ENCODE data around the gene DDX41.
"Not testable (repeated sequence)": the region's sequence is repeated elsewhere in the genome, so short reads cannot be mapped to it uniquely, and the experiment has no call there.

DDX41 gene

GRCh38 chr5:177490311-177490991 is 26.3 kb downstream of the DDX41 start:
- intact Hi-C loops (cut with DNase I; ENCODE audit: low total_unique reads), result no loop called here
- H3K27me3 ChIP-seq, result no peaks in the 10 kb centered on the region
- peak overlapping the region; percentile 92 to 100 for H3K27ac ChIP-seq

GRCh38 chr5:177489119-177489716 is 27.5 kb downstream of the DDX41 start:
- no peak for DNase-seq
- intact Hi-C loops (cut with DNase I; ENCODE audit: low total_unique reads), result no loop called here

More at GRCh38 chr5:177490311-177490991, 26.3 kb downstream of the DDX41 start:
- no peak overlapping the region for H3K4me3 ChIP-seq
- TF ChIP-seq, protein P1, sequence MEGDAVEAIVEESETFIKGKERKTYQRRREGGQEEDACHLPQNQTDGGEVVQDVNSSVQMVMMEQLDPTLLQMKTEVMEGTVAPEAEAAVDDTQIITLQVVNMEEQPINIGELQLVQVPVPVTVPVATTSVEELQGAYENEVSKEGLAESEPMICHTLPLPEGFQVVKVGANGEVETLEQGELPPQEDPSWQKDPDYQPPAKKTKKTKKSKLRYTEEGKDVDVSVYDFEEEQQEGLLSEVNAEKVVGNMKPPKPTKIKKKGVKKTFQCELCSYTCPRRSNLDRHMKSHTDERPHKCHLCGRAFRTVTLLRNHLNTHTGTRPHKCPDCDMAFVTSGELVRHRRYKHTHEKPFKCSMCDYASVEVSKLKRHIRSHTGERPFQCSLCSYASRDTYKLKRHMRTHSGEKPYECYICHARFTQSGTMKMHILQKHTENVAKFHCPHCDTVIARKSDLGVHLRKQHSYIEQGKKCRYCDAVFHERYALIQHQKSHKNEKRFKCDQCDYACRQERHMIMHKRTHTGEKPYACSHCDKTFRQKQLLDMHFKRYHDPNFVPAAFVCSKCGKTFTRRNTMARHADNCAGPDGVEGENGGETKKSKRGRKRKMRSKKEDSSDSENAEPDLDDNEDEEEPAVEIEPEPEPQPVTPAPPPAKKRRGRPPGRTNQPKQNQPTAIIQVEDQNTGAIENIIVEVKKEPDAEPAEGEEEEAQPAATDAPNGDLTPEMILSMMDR (IDR thresholded peaks at IDR 0.05), result no peak
- no peak for DNase-seq
- peaks cover 61 to 72% (median 63%) of the 10 kb centered on the region in 3 donors for H3K36me3 ChIP-seq
- H3K9me3 ChIP-seq, result no peaks in the 10 kb centered on the region
- H3K4me1 ChIP-seq, result peaks cover 7 to 66% (median 62%) of the 10 kb centered on the region in 4 donors

DNA sequence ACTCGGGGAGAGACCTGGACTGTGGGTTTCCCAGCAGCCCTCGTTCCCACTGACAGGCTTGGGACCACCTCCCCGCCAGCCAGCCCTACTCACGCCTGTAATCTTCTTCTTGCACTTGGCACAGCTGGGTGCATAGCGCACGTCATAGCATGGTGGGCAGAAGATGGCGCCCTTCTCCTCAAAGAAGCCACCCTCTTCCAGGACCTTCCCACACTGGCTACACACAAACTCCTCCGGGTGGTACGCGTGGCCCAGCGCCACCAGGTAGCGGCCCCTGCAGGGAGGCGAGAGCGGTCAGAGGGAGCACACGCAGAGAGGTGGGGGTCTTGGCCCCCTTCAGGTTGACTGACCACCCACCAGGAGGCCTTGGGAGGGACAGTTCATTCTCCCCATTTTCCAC is 28.8 kb downstream of the DDX41 start:
- TF ChIP-seq, protein P1 (IDR thresholded peaks at IDR 0.05), result no peak
- no peak for DNase-seq
- peak overlapping the region; percentile 41 to 100 for H3K27ac ChIP-seq
- H3K9me3 ChIP-seq, result no peaks in the 10 kb centered on the region
- H3K4me3 ChIP-seq, result no peak overlapping the region
- H3K27me3 ChIP-seq, result no peaks in the 10 kb centered on the region
- peaks cover 71 to 97% (median 84%) of the 10 kb centered on the region in 3 donors for H3K36me3 ChIP-seq
- intact Hi-C loops (cut with DNase I; ENCODE audit: low total_unique reads), result no loop called here
- peaks cover 0 to 65% (median 50%) of the 10 kb centered on the region in 4 donors for H3K4me1 ChIP-seq

More at GRCh38 chr5:177489119-177489716, 27.5 kb downstream of the DDX41 start:
- H3K4me3 ChIP-seq, result no peak overlapping the region
- TF ChIP-seq, protein P1 (IDR thresholded peaks at IDR 0.05), result no peak
- peaks cover 7 to 66% (median 57%) of the 10 kb centered on the region in 4 donors for H3K4me1 ChIP-seq
- peak overlapping the region; percentile 92 to 100 for H3K27ac ChIP-seq
- H3K27me3 ChIP-seq, result no peaks in the 10 kb centered on the region
- peaks cover 66 to 84% (median 71%) of the 10 kb centered on the region in 3 donors for H3K36me3 ChIP-seq
- H3K9me3 ChIP-seq, result no peaks in the 10 kb centered on the region

DNA sequence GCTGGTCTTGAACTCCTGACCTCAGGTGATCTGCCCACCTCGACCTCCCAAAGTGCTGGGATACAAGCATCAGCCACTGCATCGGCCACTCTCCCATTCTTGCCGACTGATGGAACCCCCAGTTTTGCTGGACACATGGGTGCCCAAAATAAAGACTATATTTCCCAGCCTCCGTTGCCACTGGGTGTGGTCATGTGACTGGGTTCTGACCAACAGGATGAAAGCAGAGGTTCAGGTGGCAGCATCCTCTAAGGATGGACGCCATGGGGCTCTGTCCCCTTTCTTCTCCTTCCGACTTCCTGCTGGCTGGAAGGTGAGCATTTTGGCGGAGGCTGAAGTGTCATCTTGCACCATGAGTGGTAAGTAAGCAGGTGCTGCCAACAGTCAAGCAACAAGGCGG is 29.6 kb downstream of the DDX41 start:
- DNase-seq, result no peak
- peaks cover 72 to 99% (median 81%) of the 10 kb centered on the region in 3 donors for H3K36me3 ChIP-seq
- H3K4me1 ChIP-seq, result peaks cover 0 to 64% (median 43%) of the 10 kb centered on the region in 4 donors

DNA sequence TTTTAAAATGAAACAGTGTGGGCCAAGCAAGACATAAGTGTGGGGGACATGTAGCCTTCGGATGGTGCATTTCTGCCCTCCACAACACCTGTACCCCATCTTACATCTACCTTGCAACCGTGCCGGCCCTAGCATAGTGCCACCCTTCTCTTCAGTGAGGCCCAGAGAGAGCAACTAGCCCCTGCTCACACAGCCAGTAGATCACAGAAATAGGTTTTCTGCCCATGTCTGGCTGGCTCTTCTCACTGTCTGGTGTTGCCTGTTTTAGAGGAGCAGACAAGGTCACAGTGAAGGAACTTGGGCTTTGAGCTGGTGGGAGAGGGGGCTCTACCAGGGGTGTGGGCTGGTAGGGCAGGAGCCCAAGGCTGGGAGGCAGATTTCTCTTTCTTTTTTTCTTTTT is 30.5 kb downstream of the DDX41 start:
- peaks cover 72 to 98% (median 81%) of the 10 kb centered on the region in 3 donors for H3K36me3 ChIP-seq
- peaks cover 0 to 64% (median 43%) of the 10 kb centered on the region in 4 donors for H3K4me1 ChIP-seq
- no peaks in the 10 kb centered on the region for H3K27me3 ChIP-seq
- H3K9me3 ChIP-seq, result no peaks in the 10 kb centered on the region
- TF ChIP-seq, protein P1 (IDR thresholded peaks at IDR 0.05), result no peak
- intact Hi-C loops (cut with DNase I; ENCODE audit: low total_unique reads), result no loop called here
- H3K27ac ChIP-seq, result peak overlapping the region in 1 of 2 donors; percentile 100
- no peak overlapping the region for H3K4me3 ChIP-seq
- no peak for DNase-seq

More for the DNA sequence above, 29.6 kb downstream of the DDX41 start:
- intact Hi-C loops (cut with DNase I; ENCODE audit: low total_unique reads), result no loop called here
- Histone ChIP-seq H3K9me3 (no peaks in the 10 kb centered on the region), H3K27ac (peak overlapping the region; percentile 41 to 100), H3K4me3 (no peak overlapping the region), H3K27me3 (no peaks in the 10 kb centered on the region)
- TF ChIP-seq, protein P1 (IDR thresholded peaks at IDR 0.05), result no peak

GRCh38 chr5:177485753-177486152 is 31.0 kb downstream of the DDX41 start:
- H3K4me3 ChIP-seq; DNase-seq; H3K27me3 ChIP-seq; H3K9me3 ChIP-seq; intact Hi-C loops (cut with DNase I; ENCODE audit: low total_unique reads): not testable (repeated sequence)
- Histone ChIP-seq H3K4me1 (peaks cover 0 to 63% (median 41%) of the 10 kb centered on the region in 4 donors), H3K36me3 (peaks cover 72 to 96% (median 82%) of the 10 kb centered on the region in 3 donors), H3K27ac (peak overlapping the region in 1 of 2 donors; percentile 100)

Data from tibial artery (tissue), 4 donors.